ENCODE measurements around the gene KCNC3.
"Not testable (repeated sequence)": the region's sequence is repeated elsewhere in the genome, so short reads cannot be mapped to it uniquely, and the experiment has no call there.

The KCNC3 gene

GRCh38 chr19:50353487-50353880 lies 24.3 kb upstream of the KCNC3 start:
- not testable (repeated sequence) for DNase-seq

GRCh38 chr19:50352242-50352641 lies 23.1 kb upstream of the KCNC3 start:
- DNase-seq = no peak

GRCh38 chr19:50349277-50350057 lies 20.3 kb upstream of the KCNC3 start:
- no peak for DNase-seq

GRCh38 chr19:50347089-50347581 lies 18.0 kb upstream of the KCNC3 start:
- not testable (repeated sequence) for DNase-seq

- DNase-seq = no peak
These were observed 15.6 kb upstream of the KCNC3 start for GRCh38 chr19:50344661-50345318.

- DNase-seq = no peak
These were observed 12.0 kb upstream of the KCNC3 start for GRCh38 chr19:50341091-50341564.

- DNase-seq = no peak
These were observed 11.2 kb upstream of the KCNC3 start for GRCh38 chr19:50340331-50340730.

GRCh38 chr19:50337031-50337430 lies 7.9 kb upstream of the KCNC3 start:
- not testable (repeated sequence) for DNase-seq

- DNase-seq = no peak
These were observed 5.7 kb upstream of the KCNC3 start for GRCh38 chr19:50334741-50335421.

GRCh38 chr19:50333737-50334617 lies 4.8 kb upstream of the KCNC3 start:
- peak; percentile 94 to 96 (median 95) for DNase-seq

GRCh38 chr19:50333235-50333736 lies 4.1 kb upstream of the KCNC3 start:
- DNase-seq = peak; percentile 94 to 96 (median 95)

- no peak for DNase-seq
These were observed 3.3 kb upstream of the KCNC3 start for GRCh38 chr19:50332244-50333038.

GRCh38 chr19:50331994-50332243 lies 2.7 kb upstream of the KCNC3 start:
- no peak for DNase-seq

GRCh38 chr19:50331221-50331993 lies 2.2 kb upstream of the KCNC3 start:
- DNase-seq = no peak

GRCh38 chr19:50330365-50331078 lies 1.3 kb upstream of the KCNC3 start:
- DNase-seq = peak; percentile 89 to 96 (median 92)

GRCh38 chr19:50329926-50330294 lies 733 bp upstream of the KCNC3 start:
- not testable (repeated sequence) for DNase-seq

GRCh38 chr19:50328873-50329145 lies 368 bp downstream of the KCNC3 start:
- DNase-seq = no peak

- DNase-seq = peak; percentile 57 to 64 (median 62)
These were observed 829 bp downstream of the KCNC3 start for GRCh38 chr19:50328224-50328872.

- peak in 1 of 3 experiments; percentile 22 for DNase-seq
These were observed 1.5 kb downstream of the KCNC3 start for GRCh38 chr19:50327461-50328223.

All from NCI-H1417 (cell line).